KOPT-K1 (cell line): ENCODE data around the gene HEBP1.

Source experiments
- H3K27ac ChIP-seq: fragments of 200-600 bp; sonication (generic); 2 replicates; pipeline ENCODE4 v1.5.1; 2016; ENCODE audit warnings: antibody characterized with exemption, mild to moderate bottlenecking, low read depth, low read length; ENCODE audit not compliant: poor library complexity, severe bottlenecking
- H3K36me3 ChIP-seq: fragments of 200-600 bp; sonication (generic); 2 replicates; pipeline ENCODE4 v1.5.1; 2017; ENCODE audit warnings: antibody characterized with exemption, mild to moderate bottlenecking, low read length, moderate library complexity; ENCODE audit not compliant: insufficient read depth
- H3K9me3 ChIP-seq: fragments of 200-600 bp; sonication (generic); 2 replicates; pipeline ENCODE4 v1.5.1; 2017; ENCODE audit warnings: antibody characterized with exemption, low read length, mild to moderate bottlenecking; ENCODE audit not compliant: insufficient read depth, poor library complexity, severe bottlenecking

The HEBP1 gene

DNA sequence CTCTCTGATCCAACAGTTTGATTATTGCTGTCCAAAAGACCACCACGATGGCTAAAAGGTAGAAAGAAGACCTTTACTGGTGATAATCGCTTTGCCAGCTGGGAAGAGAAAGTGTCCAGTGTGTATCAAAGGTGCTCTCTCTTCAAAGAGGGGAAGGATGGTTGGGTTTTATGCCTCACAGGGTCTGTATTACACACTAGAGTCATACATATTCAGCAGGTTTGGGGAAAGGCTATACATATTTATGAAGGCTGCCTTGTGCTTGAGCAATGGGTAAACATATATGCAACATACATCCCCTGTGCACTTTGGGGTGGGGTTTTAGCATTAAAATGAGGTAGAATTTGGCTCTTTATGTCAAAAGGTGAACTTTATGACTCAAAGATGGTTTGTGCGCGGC, 66.3 kb downstream of the HEBP1 start:
- Histone ChIP-seq H3K36me3 (no peaks in the 10 kb centered on the region), H3K9me3 (no peaks in the 10 kb centered on the region), H3K27ac (no peak overlapping the region)

DNA sequence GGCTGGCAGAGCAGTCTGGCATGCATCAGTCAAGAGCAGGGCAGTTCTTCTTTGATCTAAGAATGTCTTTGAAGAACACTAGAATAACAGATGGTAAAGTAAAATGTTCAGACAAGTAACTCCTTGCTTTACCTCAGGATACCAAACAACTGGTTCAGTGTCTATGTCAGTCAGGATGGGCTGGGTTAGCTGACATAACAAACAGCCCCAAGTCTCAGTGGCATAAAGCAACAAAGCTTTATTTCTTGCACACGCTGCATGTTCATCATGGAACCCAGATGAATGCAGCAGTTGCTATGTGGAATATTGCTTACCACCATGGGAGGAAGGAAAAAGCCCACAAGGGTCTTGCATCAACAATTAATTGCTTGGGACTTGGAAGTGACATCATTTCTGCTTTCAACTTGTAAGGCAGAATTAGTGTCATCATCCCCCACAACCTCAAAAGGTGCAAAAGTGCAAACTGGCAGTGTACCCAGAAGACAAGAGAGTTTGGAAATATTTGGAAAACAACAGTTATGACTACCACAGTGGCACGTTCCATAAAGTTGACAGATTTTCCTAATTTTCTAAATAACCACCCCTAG, 69.3 kb downstream of the HEBP1 start:
- Histone ChIP-seq H3K36me3 (no peaks in the 10 kb centered on the region), H3K9me3 (no peaks in the 10 kb centered on the region), H3K27ac (no peak overlapping the region)

DNA sequence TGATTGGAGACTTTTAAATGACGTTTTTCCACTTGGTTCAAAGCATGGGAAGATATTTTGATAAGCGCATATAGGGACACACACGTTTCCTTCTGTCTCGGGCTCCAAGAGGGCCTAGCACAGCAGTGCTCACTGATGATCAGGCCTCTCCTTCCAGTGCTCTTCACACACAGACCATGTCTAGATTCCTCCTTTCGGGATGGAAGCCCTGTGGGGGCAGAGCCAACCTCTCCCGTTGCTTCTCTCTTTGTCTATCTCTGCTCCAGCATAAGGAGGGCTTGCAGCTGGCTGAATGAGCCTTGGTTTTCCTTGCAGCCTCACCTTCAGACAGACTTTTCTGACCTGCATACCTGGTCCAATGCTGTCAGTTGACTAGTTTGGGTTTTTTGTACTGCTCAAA, 70.4 kb downstream of the HEBP1 start:
- Histone ChIP-seq H3K27ac (no peak overlapping the region), H3K9me3 (no peaks in the 10 kb centered on the region), H3K36me3 (no peaks in the 10 kb centered on the region)

DNA sequence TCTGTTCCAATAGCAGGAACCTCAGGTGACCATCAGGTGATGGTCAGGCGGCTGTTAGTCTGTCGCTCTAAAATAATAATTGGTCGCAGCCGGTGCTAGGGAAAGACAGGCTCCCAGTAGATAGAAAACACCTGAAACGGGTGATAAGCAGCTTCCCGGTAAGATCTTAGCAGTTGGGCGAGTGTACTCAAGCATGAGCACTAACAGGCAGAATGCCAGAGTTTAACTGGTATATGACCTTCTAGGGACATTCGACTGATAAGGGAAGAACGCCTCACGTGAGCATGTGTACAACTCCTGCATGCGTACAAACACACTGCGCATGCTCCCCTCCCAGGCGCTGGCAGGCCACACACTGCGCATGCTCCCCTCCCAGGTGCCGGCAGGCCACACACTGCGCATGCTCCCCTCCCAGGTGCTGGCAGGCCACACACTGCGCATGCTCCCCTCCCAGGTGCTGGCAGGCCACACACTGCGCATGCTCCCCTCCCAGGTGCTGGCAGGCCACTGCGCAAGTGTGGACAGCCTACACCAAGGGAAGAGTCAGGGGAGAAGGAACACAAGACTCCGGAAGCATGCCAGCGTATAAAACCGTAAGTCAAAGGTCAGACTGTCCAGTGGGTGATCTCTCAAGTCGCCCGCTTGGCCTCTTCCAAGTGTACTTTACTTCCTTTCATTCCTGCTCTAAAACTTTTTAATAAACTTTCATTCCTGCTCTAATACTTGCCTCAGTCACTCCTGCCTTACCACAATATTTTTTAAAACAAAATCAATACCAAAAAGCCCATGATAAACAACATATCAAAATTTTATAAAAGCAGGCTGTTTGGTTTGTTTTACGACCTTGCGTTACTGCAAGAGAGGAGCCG, 72.6 kb downstream of the HEBP1 start:
- Histone ChIP-seq H3K27ac (no peak overlapping the region), H3K36me3 (no peaks in the 10 kb centered on the region), H3K9me3 (no peaks in the 10 kb centered on the region)

DNA sequence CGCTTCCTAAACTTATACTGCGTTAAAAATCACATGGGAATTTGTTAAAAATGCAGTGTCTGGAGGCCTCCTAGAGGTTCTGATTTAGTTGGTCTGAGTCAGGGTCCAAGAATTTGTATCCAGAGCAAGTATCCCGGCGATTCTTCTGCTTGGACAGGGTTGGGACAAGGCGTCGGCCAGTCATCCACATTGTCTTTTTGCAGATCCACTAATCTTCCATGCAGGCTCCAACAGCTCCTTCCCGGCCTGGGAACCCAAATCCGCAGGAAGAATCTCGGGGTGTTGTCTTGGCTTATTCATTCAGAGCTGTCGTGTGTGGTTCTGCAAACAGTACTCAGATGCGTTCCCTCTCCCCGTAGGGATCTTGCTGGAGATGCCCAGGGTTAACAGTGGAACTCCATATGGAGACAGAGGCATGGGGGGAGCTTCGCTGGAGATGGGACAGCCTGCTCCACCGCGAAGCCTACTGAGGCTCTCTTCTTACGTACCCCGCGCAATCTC, 73.4 kb downstream of the HEBP1 start:
- Histone ChIP-seq H3K36me3 (no peaks in the 10 kb centered on the region), H3K9me3 (no peaks in the 10 kb centered on the region), H3K27ac (no peak overlapping the region)

DNA sequence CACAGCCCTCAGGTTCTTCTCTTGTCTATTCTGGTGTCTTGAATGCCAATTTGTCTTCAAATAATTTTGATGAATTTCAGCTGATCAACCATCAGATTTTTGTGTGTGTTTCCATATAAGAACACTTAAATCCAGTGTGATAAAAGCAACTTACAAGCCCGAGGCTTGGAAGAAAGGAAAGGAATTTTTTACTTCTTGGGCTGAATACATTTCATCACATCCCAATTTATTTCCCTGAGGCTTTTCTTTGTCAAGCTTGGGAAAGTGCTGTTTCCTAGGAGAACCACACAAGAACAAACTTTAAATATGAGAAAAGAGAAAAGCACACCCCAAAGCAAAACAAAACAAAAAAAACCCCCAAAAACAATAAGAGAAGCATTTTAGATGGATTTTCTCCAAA, 74.7 kb downstream of the HEBP1 start:
- Histone ChIP-seq H3K27ac (no peak overlapping the region), H3K9me3 (no peaks in the 10 kb centered on the region), H3K36me3 (no peaks in the 10 kb centered on the region)
